ENCODE data around the gene TMEM145. TPM values are rescaled to one million over a fixed set of nuclear protein-coding genes. Genes with fewer than 3 reads are reported as not detected.

Gene TMEM145
- total and polyA plus RNA-seq, 9 of the 15 experiments (the other 6 are each of a cell fraction or from before 2014, with no cell fraction given): 0.80 to 5.5 (median 1.9) TPM; not detected in 3

DNA sequence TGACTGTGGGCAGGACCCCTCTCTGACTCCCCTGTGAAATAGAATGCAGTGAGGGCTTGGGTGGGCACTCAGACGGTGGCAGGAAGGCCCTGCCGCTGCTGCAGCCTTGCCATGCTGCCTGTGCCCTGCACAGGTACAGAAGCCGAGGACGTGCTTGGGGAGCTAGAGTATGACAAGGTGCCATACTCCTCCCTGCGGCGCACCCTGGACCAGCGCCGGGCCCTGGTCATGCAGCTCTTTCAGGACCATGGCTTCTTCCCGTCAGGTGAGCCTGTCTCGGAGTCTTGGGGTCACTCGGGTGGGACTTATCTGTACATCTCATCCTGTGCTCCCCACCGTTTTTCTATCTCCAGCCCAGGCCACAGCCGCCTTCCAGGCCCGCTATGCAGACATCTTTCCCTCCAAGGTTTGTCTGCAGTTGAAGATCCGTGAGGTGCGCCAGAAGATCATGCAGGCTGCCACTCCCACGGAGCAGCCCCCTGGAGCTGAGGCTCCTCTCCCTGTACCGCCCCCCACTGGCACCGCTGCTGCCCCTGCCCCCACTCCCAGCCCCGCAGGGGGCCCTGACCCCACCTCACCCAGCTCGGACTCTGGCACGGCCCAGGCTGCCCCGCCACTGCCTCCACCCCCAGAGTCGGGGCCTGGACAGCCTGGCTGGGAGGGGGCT lies 18.5 kb upstream of the TMEM145 start:
- H3K9ac ChIP-seq (ENCODE audit: insufficient read depth in 1 of 2, low read depth in 2 of 2, low read length in 2 of 2): peak overlapping the region in 1 of 2 experiments; percentile 36; a peak in 1 of 4 replicates
- ChIA-PET CTCF (ENCODE audit: low intra/inter-chr PET ratio) (interaction anchor here (2.3 kb wide), 1 partner anchor 186 kb away, joined by 9 read pairs; no protein-coding TSS in a partner anchor), POLR2A (interaction anchor here (0.7 to 1.4 kb wide), 2 partner anchors 85 to 151 kb away, joined by 3 to 4 read pairs; no protein-coding TSS in a partner anchor)
- no peaks in the 10 kb centered on the region for H3K79me2 ChIP-seq (ENCODE audit: control insufficient read depth, insufficient read depth, low read length)
- TF ChIP-seq, protein P1, sequence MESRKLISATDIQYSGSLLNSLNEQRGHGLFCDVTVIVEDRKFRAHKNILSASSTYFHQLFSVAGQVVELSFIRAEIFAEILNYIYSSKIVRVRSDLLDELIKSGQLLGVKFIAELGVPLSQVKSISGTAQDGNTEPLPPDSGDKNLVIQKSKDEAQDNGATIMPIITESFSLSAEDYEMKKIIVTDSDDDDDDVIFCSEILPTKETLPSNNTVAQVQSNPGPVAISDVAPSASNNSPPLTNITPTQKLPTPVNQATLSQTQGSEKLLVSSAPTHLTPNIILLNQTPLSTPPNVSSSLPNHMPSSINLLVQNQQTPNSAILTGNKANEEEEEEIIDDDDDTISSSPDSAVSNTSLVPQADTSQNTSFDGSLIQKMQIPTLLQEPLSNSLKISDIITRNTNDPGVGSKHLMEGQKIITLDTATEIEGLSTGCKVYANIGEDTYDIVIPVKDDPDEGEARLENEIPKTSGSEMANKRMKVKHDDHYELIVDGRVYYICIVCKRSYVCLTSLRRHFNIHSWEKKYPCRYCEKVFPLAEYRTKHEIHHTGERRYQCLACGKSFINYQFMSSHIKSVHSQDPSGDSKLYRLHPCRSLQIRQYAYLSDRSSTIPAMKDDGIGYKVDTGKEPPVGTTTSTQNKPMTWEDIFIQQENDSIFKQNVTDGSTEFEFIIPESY (CRISPR knock-in tag; IDR thresholded peaks at IDR 0.05): peak; percentile 63; the same call in 1 of the 2 replicates
- TF ChIP-seq RFX5 (IDR thresholded peaks at IDR 0.05; ENCODE audit: low read depth, low read length): no peak
- TF ChIP-seq PCBP2 (IDR thresholded peaks at IDR 0.05; ENCODE audit: low read depth, low read length, poor library complexity, severe bottlenecking): no peak
- 0 out of 2 replicates have a peak, but pooled peaks have one; percentile 38 for TF ChIP-seq POLR2G (IDR thresholded peaks at IDR 0.05; ENCODE audit: low read depth, low read length)
- TF ChIP-seq, protein P2, sequence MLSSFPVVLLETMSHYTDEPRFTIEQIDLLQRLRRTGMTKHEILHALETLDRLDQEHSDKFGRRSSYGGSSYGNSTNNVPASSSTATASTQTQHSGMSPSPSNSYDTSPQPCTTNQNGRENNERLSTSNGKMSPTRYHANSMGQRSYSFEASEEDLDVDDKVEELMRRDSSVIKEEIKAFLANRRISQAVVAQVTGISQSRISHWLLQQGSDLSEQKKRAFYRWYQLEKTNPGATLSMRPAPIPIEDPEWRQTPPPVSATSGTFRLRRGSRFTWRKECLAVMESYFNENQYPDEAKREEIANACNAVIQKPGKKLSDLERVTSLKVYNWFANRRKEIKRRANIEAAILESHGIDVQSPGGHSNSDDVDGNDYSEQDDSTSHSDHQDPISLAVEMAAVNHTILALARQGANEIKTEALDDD (IDR thresholded peaks at IDR 0.05): no peak
- TF ChIP-seq KDM1A (IDR thresholded peaks at IDR 0.05): no peak
- peaks cover 81% of the 10 kb centered on the region; the same call in 2 of the 3 replicates for H3K36me3 ChIP-seq (ENCODE audit: control insufficient read depth, insufficient read depth, low read length)
- H3K4me1 ChIP-seq (replicated peaks in 1 of 2; ENCODE audit: control insufficient read depth in 2 of 2, insufficient read depth in 2 of 2, low read length in 2 of 2): peaks cover 0 to 61% of the 10 kb centered on the region in 2 experiments; a peak in 3 of 5 replicates
- H2AFZ ChIP-seq (ENCODE audit: low read depth, low read length): no peak overlapping the region
- 74% methylated on average over 16 of the region's 24 CpGs for WGBS (ENCODE audit: insufficient coverage, low coverage, missing lambda C conversion rate)
- no peak overlapping the region for H3K4me2 ChIP-seq (ENCODE audit: insufficient read depth, low read length)
- ATAC-seq (no peak), FAIRE-seq (no peak), DNase-seq (ENCODE audit: extremely low read depth in 1 of 4, low spot score in 3 of 4) (no peak)
- in situ Hi-C loops (cut with MboI): no loop called here
- intact Hi-C loops (cut with micrococcal nuclease): loop anchor here (5.0 kb wide), 1 partner anchor 52 kb away; the partner anchor contains the start of gene GSK3A
- BruUV-seq (replicated peaks): no TSS peak
- no peaks in the 10 kb centered on the region for H3K9me3 ChIP-seq (replicated peaks; ENCODE audit: control insufficient read depth, insufficient read depth, low read depth, low read length)
- H3K4me3 ChIP-seq: no peak overlapping the region
- H4K20me1 ChIP-seq (replicated peaks; ENCODE audit: control insufficient read depth, insufficient read depth, low read length): peaks cover 7% of the 10 kb centered on the region; the same call in 1 of the 2 replicates
- H3K27ac ChIP-seq (ENCODE audit: extremely low read depth, low read depth, low read length): no peak overlapping the region
- H3K27me3 ChIP-seq (ENCODE audit: control insufficient read depth in 2 of 2, insufficient read depth in 2 of 2, low read length in 2 of 2): no peaks in the 10 kb centered on the region
- no peaks in the 10 kb centered on the region for H3K9me1 ChIP-seq (ENCODE audit: control insufficient read depth, insufficient read depth, low read length)

Data from K562 (cell line).